Measurements from ENCODE around the gene ZSWIM6.

The ZSWIM6 gene

GRCh38 chr5:61357745-61358144, 25.7 kb downstream of the ZSWIM6 start:
- in situ Hi-C loops (cut with MboI; ENCODE audit: low sequenced_read_pairs) = no loop called here

- in situ Hi-C loops (cut with MboI; ENCODE audit: low sequenced_read_pairs) = no loop called here
Measured at GRCh38 chr5:61362796-61363368, 30.8 kb downstream of the ZSWIM6 start.

- in situ Hi-C loops (cut with MboI; ENCODE audit: low sequenced_read_pairs) = no loop called here
Measured at GRCh38 chr5:61363401-61364114, 31.5 kb downstream of the ZSWIM6 start.

- in situ Hi-C loops (cut with MboI; ENCODE audit: low sequenced_read_pairs) = no loop called here
Measured at GRCh38 chr5:61366497-61367240, 34.6 kb downstream of the ZSWIM6 start.

GRCh38 chr5:61370506-61370905, 38.4 kb downstream of the ZSWIM6 start:
- in situ Hi-C loops (cut with MboI; ENCODE audit: low sequenced_read_pairs) = no loop called here

GRCh38 chr5:61371474-61371873, 39.4 kb downstream of the ZSWIM6 start:
- in situ Hi-C loops (cut with MboI; ENCODE audit: low sequenced_read_pairs) = no loop called here

GRCh38 chr5:61379677-61380076, 47.6 kb downstream of the ZSWIM6 start:
- in situ Hi-C loops (cut with MboI; ENCODE audit: low sequenced_read_pairs) = no loop called here

- in situ Hi-C loops (cut with MboI; ENCODE audit: low sequenced_read_pairs) = no loop called here
Measured at GRCh38 chr5:61381968-61382367, 49.9 kb downstream of the ZSWIM6 start.

- in situ Hi-C loops (cut with MboI; ENCODE audit: low sequenced_read_pairs) = no loop called here
Measured at GRCh38 chr5:61385627-61386026, 53.6 kb downstream of the ZSWIM6 start.

GRCh38 chr5:61386045-61386800, 54.2 kb downstream of the ZSWIM6 start:
- in situ Hi-C loops (cut with MboI; ENCODE audit: low sequenced_read_pairs) = no loop called here

- in situ Hi-C loops (cut with MboI; ENCODE audit: low sequenced_read_pairs) = no loop called here
Measured at GRCh38 chr5:61389609-61390008, 57.6 kb downstream of the ZSWIM6 start.

- in situ Hi-C loops (cut with MboI; ENCODE audit: low sequenced_read_pairs) = no loop called here
Measured at GRCh38 chr5:61394078-61394704, 62.1 kb downstream of the ZSWIM6 start.

- in situ Hi-C loops (cut with MboI; ENCODE audit: low sequenced_read_pairs) = no loop called here
Measured at GRCh38 chr5:61394793-61395192, 62.7 kb downstream of the ZSWIM6 start.

GRCh38 chr5:61397238-61397637, 65.2 kb downstream of the ZSWIM6 start:
- in situ Hi-C loops (cut with MboI; ENCODE audit: low sequenced_read_pairs) = no loop called here

- in situ Hi-C loops (cut with MboI; ENCODE audit: low sequenced_read_pairs) = no loop called here
Measured at GRCh38 chr5:61397937-61398336, 65.9 kb downstream of the ZSWIM6 start.

- in situ Hi-C loops (cut with MboI; ENCODE audit: low sequenced_read_pairs) = no loop called here
Measured at GRCh38 chr5:61398440-61398839, 66.4 kb downstream of the ZSWIM6 start.

GRCh38 chr5:61399679-61400078, 67.6 kb downstream of the ZSWIM6 start:
- in situ Hi-C loops (cut with MboI; ENCODE audit: low sequenced_read_pairs) = no loop called here

- in situ Hi-C loops (cut with MboI; ENCODE audit: low sequenced_read_pairs) = no loop called here
Measured at GRCh38 chr5:61401726-61402125, 69.7 kb downstream of the ZSWIM6 start.

- in situ Hi-C loops (cut with MboI; ENCODE audit: low sequenced_read_pairs) = no loop called here
Measured at GRCh38 chr5:61402244-61402823, 70.3 kb downstream of the ZSWIM6 start.

Measured in HL-60/S4 (cell line).